ENCODE data around the gene BDP1.
"Not testable (repeated sequence)": the region's sequence is repeated elsewhere in the genome, so short reads cannot be mapped to it uniquely, and the experiment has no call there.

Gene BDP1

DNA sequence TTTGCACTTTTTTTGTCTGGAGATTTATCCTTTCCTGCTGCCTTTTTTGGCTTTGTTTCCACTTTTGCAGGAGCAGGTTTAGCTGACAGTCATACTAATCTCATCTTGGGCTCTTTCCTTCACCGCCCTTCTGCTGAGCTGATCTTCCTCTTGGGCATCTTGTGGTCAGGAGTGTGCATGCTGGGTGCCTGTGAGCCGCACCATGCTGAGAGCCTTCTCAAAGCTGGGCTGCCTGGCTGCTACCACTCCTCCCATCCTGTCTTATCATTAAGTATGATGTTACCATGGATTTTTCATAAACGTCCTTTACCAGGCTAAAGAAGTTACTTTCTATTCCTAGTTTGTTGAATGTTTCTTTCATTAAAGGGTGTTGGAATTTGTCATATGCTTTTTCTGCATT is 82.2 kb downstream of the BDP1 start:
- in situ Hi-C loops (cut with MboI; ENCODE audit: low pct_unique_long_range_greater_than_20kb, low sequenced_read_pairs, unreplicated experiment) = no loop called here
- DNase-seq (ENCODE audit: low spot score) = no peak
- TF ChIP-seq, protein P1, sequence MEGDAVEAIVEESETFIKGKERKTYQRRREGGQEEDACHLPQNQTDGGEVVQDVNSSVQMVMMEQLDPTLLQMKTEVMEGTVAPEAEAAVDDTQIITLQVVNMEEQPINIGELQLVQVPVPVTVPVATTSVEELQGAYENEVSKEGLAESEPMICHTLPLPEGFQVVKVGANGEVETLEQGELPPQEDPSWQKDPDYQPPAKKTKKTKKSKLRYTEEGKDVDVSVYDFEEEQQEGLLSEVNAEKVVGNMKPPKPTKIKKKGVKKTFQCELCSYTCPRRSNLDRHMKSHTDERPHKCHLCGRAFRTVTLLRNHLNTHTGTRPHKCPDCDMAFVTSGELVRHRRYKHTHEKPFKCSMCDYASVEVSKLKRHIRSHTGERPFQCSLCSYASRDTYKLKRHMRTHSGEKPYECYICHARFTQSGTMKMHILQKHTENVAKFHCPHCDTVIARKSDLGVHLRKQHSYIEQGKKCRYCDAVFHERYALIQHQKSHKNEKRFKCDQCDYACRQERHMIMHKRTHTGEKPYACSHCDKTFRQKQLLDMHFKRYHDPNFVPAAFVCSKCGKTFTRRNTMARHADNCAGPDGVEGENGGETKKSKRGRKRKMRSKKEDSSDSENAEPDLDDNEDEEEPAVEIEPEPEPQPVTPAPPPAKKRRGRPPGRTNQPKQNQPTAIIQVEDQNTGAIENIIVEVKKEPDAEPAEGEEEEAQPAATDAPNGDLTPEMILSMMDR (IDR thresholded peaks at IDR 0.05; ENCODE audit: extremely low read depth, insufficient read depth, missing control alignments) = no peak

- DNase-seq (ENCODE audit: low spot score); in situ Hi-C loops (cut with MboI; ENCODE audit: low pct_unique_long_range_greater_than_20kb, low sequenced_read_pairs, unreplicated experiment): not testable (repeated sequence)
Measured at GRCh38 chr5:71550885-71551284, 95.4 kb downstream of the BDP1 start.

DNA sequence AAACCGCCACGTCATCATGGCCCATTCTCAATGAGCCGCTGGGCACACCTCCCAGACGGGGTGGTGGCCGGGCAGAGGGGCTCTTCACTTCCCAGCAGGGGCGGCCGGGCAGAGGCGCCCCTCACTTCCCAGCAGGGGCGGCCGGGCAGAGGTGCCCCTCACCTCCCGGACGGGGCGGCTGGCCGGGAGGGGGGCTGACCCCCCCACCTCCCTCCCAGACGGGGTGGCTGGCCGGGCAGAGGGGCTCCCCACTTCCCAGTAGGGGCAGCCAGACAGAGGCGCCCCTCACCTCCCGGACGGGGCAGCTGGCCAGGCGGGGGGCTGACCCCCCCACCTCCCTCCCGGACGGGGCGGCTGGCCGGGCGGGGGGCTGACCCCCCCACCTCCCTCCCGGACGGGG is 96.1 kb downstream of the BDP1 start:
- in situ Hi-C loops (cut with MboI; ENCODE audit: low pct_unique_long_range_greater_than_20kb, low sequenced_read_pairs, unreplicated experiment); DNase-seq (ENCODE audit: low spot score): not testable (repeated sequence)

GRCh38 chr5:71552026-71552749 is 96.7 kb downstream of the BDP1 start:
- DNase-seq (ENCODE audit: low spot score); in situ Hi-C loops (cut with MboI; ENCODE audit: low pct_unique_long_range_greater_than_20kb, low sequenced_read_pairs, unreplicated experiment): not testable (repeated sequence)

DNA sequence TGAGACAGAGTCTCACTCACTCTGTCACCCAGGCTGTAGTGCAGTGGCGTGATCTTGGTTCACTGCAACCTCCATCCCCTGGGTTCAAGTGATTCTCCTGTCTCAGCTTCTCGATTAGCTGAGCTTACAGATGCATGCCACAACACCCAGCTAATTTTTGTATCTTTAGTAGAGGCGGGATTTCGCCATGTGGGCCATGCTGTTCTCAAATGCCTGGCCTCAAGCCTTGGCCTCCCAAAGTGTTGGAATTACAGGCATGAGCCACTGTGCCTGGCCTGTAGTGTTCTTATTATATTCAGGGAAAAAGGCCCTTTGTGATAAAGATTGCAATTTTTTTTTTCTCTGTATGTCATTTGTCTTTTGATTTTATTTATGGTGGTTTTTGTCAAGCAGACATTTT is 107.7 kb downstream of the BDP1 start:
- in situ Hi-C loops (cut with MboI; ENCODE audit: low pct_unique_long_range_greater_than_20kb, low sequenced_read_pairs, unreplicated experiment) = no loop called here
- DNase-seq (ENCODE audit: low spot score) = no peak
- TF ChIP-seq, protein P1 (IDR thresholded peaks at IDR 0.05; ENCODE audit: extremely low read depth, insufficient read depth, missing control alignments) = no peak

DNA sequence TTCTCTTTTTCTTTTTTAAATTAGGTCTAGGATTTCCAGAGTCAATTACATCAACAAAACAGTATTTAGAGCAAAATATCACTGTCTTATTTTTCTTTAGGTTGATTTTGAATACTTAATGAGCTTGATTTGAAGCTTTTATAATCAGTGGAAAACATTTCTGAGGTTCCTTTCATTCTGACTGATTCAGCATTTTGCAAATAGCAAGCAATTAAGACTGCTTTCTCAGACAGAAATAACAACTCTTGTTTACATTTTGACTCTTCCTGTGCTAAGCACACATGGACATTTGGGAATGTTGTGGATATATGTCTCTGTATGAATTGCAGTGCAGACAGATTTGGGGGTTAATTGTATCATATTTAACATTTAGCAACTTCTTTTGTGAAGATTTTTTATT is 109.4 kb downstream of the BDP1 start:
- in situ Hi-C loops (cut with MboI; ENCODE audit: low pct_unique_long_range_greater_than_20kb, low sequenced_read_pairs, unreplicated experiment) = no loop called here
- TF ChIP-seq, protein P1 (IDR thresholded peaks at IDR 0.05; ENCODE audit: extremely low read depth, insufficient read depth, missing control alignments) = no peak
- no peak for DNase-seq (ENCODE audit: low spot score)

GRCh38 chr5:71569748-71570509 is 114.5 kb downstream of the BDP1 start:
- no peak for DNase-seq (ENCODE audit: low spot score)
- TF ChIP-seq, protein P1 (IDR thresholded peaks at IDR 0.05; ENCODE audit: extremely low read depth, insufficient read depth, missing control alignments) = no peak
- in situ Hi-C loops (cut with MboI; ENCODE audit: low pct_unique_long_range_greater_than_20kb, low sequenced_read_pairs, unreplicated experiment) = no loop called here

DNA sequence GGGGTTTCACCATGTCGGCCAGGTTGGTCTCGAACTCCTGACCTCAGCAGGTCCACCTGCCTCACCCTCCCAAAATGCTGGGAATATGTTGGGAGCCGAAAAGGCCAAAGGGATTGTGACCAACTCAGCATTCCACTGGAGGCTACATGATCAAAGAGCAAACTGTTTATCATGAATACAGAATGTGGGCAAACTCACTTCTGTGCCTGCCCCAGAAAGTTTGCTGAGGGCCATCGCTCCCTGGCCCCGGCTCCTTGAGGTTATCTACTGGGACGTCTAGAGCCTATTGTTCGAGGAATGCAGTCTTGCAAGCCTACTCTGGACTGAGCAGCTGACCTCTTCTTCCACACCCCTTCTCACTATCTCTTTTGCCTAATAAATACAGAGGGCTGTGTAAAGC is 116.4 kb downstream of the BDP1 start:
- DNase-seq (ENCODE audit: low spot score); in situ Hi-C loops (cut with MboI; ENCODE audit: low pct_unique_long_range_greater_than_20kb, low sequenced_read_pairs, unreplicated experiment): not testable (repeated sequence)

Data from GM13977 (cell line).